HG02642 (cell line): Measurements from ENCODE around the gene DNTTIP2.

Experiments
- ATAC-seq: cut with Tn5 transposase; IDR thresholded peaks from one replicate; pipeline ENCODE4 v1.9.1; 2021; ENCODE audit warnings: mild to moderate bottlenecking; ENCODE audit not compliant: unreplicated experiment, poor library complexity

The DNTTIP2 gene

DNA sequence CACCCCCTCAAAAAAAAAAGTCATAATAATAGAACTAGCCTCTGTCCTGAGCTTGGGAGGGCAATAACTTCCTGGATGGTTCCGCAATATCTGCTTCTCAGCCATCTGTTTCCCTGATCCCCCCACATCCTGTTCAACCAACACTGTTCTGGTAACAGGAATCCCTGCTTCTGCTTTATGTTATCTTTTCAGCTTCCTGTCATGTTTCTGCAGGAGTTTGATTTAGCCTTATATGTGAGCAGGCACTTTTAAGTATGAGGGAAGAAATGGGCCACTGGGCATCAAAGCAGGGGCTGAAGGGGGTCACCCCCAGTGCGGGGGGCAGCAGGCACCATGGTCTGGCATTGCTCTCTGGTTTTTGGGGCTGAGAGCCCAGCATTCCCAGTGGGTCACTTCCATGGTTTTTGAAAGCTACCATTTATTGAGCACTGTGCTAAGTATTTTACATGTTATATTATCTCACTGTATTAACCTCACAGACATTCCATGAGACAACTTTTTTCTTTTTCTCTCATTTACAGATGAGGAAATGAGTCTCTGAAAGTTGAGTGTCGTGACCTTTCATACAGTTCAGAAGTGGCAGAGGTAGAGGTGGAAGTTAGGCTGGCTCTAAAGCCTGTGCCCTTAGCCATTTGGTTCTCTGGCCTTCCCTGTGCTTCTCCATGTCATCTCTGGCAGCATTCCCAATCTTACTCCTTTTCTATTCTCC lies 61.9 kb downstream of the DNTTIP2 start:
- ATAC-seq: no peak
